Measurements from ENCODE around the gene ERVFRD-1. TPM values are rescaled to one million over a fixed set of nuclear protein-coding genes. Genes with fewer than 3 reads are reported as not detected.

ERVFRD-1 gene
- total and polyA plus RNA-seq, 12 donors, result 0.01 to 0.23 (median 0.09) TPM; not detected in 8

DNA sequence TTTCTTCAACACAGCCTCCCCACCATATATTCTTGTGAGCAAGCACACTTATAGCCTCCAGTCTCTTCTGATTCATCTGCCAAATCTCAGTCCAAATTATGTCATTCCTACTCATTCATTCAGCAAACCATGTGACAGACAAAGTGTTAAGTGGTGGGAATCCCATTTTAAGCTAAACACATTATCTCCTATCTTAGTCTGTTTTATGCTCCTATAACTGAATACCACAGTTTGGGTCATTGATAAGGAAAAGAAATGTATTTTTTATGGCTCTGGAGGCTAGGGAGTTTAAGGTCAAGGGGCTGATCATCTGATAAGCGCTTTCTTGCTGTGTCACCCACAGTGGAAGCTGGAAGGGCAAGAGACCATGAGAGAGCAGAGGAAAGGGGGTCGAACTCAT, 41.8 kb downstream of the ERVFRD-1 start:
- 58 to 69% methylated on average over 2 of the region's 2 CpGs for WGBS, 2 donors
- H3K4me3 ChIP-seq, result no peak overlapping the region
- TF ChIP-seq, protein P1, sequence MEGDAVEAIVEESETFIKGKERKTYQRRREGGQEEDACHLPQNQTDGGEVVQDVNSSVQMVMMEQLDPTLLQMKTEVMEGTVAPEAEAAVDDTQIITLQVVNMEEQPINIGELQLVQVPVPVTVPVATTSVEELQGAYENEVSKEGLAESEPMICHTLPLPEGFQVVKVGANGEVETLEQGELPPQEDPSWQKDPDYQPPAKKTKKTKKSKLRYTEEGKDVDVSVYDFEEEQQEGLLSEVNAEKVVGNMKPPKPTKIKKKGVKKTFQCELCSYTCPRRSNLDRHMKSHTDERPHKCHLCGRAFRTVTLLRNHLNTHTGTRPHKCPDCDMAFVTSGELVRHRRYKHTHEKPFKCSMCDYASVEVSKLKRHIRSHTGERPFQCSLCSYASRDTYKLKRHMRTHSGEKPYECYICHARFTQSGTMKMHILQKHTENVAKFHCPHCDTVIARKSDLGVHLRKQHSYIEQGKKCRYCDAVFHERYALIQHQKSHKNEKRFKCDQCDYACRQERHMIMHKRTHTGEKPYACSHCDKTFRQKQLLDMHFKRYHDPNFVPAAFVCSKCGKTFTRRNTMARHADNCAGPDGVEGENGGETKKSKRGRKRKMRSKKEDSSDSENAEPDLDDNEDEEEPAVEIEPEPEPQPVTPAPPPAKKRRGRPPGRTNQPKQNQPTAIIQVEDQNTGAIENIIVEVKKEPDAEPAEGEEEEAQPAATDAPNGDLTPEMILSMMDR (IDR thresholded peaks at IDR 0.05), result no peak
- no peaks in the 10 kb centered on the region for H3K4me1 ChIP-seq
- no peaks in the 10 kb centered on the region for H3K36me3 ChIP-seq
- intact Hi-C loops (cut with DNase I), result loop anchor here (2.0 to 10.0 kb wide), 8 partner anchors 117 to 595 kb away; no protein-coding TSS in a partner anchor
- DNase-seq (no peak), ATAC-seq (no peak)
- no peak overlapping the region for H3K27ac ChIP-seq
- peaks cover 0 to 2% (median 0%) of the 10 kb centered on the region in 7 donors for H3K27me3 ChIP-seq
- no peaks in the 10 kb centered on the region for H3K9me3 ChIP-seq

DNA sequence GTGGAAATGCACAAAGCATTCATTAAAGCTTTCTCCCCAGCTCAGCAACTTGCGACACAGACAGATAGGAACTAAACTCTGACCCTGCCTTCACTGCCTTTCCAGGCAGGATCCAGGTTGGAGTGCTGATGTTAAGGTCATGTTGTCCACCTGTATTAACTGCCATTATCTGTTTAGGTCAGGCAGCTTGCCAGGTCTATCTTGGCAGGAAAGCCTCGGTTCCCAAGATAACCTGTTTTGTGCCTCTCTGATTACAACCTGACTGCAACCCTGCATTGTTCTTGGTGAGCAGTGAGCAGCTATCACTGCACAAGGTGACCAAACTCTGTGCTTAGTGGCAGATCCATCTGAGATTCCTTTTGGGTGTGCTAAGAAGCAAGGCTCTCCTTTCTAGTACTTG, 44.2 kb downstream of the ERVFRD-1 start:
- Histone ChIP-seq H3K27me3 (peaks cover 0 to 12% (median 0%) of the 10 kb centered on the region in 7 donors), H3K9me3 (no peaks in the 10 kb centered on the region), H3K4me3 (no peak overlapping the region), H3K4me1 (no peaks in the 10 kb centered on the region), H3K27ac (no peak overlapping the region), H3K36me3 (no peaks in the 10 kb centered on the region)
- no peak for DNase-seq
- 53 to 59% methylated on average over 2 of the region's 2 CpGs for WGBS, 2 donors
- intact Hi-C loops (cut with DNase I), result loop anchor here in 7 of 10 donors (2.0 to 10.0 kb wide), 7 partner anchors 113 to 593 kb away; no protein-coding TSS in a partner anchor
- no peak for ATAC-seq
- TF ChIP-seq, protein P1 (IDR thresholded peaks at IDR 0.05), result no peak

DNA sequence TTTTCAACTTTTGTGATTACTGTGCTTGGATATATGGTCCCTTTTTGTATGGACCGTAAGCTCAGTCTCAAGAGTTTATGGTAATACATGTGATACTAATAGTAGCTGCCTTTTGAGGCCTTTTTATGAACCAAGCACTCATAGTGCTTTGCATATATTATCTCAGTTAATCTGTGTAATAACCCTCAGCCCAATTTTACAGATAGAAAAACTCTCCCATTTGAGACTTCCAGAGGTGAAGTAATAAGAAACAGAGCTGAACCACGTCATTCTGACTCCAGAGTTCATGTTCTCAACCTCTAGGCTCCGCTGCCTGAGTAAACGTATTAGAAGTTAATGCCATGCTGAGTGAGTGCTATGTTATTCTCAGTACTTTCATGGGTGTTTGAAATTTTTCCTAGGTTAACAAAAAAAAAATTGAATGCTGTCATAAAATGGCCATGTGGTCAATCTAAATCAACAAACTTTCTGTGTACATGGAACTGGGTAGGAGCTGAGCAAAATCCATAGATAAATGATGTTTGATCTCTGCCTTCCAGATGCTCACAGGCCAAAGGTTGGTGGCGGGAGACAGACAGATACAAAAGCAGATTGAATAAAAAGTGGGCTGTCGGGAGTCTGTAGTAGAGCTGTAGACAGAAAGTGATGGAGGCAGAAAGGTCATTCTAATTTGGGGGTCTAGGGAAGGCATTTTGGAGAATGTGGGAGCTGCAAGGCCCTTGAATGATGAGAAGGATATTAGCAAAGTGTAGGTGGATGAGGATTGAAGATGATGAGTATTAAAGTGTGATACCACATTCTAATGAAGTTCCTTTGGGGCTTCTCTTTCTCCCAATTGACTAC, 44.8 kb downstream of the ERVFRD-1 start:
- ATAC-seq (no peak), DNase-seq (no peak)
- H3K4me3 ChIP-seq, result no peak overlapping the region
- H3K36me3 ChIP-seq, result no peaks in the 10 kb centered on the region
- WGBS, 2 donors, result 95% methylated on average over 6 of the region's 6 CpGs
- intact Hi-C loops (cut with DNase I), result loop anchor here in 7 of 10 donors (2.0 to 10.0 kb wide), 7 partner anchors 112 to 592 kb away; no protein-coding TSS in a partner anchor
- H3K9me3 ChIP-seq, result no peaks in the 10 kb centered on the region
- H3K27ac ChIP-seq, result no peak overlapping the region
- peaks cover 0 to 15% (median 0%) of the 10 kb centered on the region in 7 donors for H3K27me3 ChIP-seq
- TF ChIP-seq, protein P1 (IDR thresholded peaks at IDR 0.05), result no peak
- H3K4me1 ChIP-seq, result no peaks in the 10 kb centered on the region

DNA sequence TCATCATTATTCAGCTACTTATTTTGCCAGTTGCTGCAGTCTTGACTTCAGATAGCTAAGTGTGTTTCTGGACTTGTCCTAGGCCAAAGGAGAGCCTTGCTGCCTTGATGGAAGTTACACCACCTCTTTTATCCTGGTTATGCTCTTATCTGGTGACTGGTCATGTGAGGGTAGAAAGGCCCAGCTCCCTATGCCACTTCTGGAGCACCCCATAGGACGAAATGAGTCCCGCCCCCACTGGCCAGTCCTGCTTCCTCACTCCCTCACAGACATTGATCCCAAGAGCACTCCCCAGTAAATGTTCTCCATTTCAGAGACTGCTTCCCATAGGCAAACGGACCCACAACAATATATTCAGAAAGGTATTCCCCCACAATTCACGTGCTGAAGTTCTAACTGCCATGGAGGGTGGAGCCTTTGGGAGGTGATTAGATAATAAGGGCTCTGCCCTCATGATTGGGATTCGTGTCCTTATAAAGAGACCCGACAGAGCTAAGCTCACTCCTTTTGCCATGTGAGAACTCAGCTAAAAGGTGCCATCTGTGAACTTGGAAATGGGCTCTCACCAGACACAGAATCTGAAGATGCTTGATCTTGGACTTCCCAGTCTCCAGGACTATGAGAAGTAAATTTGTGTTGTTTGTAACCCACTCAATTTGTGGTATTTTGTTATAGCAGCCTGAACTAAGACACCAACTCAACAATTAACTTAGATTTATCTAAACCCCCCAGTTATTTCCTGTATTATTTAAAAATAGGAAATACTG, 45.9 kb downstream of the ERVFRD-1 start:
- intact Hi-C loops (cut with DNase I), result loop anchor here in 7 of 10 donors (2.0 to 10.0 kb wide), 7 partner anchors 111 to 591 kb away; no protein-coding TSS in a partner anchor
- TF ChIP-seq, protein P1 (IDR thresholded peaks at IDR 0.05), result no peak
- no peak overlapping the region for H3K27ac ChIP-seq
- 85% methylated on average over 6 of the region's 6 CpGs for WGBS, 2 donors
- no peaks in the 10 kb centered on the region for H3K36me3 ChIP-seq
- no peaks in the 10 kb centered on the region for H3K4me1 ChIP-seq
- ATAC-seq (no peak), DNase-seq (no peak)
- H3K9me3 ChIP-seq, result no peaks in the 10 kb centered on the region
- peaks cover 0 to 15% (median 0%) of the 10 kb centered on the region in 7 donors for H3K27me3 ChIP-seq
- H3K4me3 ChIP-seq, result no peak overlapping the region
